ENCODE results near the gene TEN1.

DNA sequence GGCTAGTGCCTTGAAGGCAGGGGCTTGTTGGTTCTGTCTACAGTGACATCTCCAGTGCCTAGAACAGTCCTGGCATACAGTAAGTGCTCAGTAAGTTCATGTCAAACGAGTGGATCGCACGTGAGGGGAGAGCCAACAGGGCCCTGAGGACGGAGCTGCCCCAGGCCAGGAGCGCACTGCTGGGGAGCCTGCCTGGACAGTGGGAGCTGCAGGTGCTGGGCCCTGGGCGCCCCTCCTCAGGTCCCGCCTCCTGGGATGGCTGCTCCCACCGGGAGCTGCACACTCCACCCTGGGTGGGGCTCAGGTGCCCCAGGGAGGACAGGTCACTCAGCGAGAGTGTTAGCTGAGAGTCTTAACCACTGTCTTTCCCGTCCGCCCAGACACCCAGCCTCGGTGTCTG, 46.3 kb downstream of the TEN1 start:
- no peak for TF ChIP-seq EZH2 (IDR thresholded peaks at IDR 0.05)
- TF ChIP-seq, protein P1, sequence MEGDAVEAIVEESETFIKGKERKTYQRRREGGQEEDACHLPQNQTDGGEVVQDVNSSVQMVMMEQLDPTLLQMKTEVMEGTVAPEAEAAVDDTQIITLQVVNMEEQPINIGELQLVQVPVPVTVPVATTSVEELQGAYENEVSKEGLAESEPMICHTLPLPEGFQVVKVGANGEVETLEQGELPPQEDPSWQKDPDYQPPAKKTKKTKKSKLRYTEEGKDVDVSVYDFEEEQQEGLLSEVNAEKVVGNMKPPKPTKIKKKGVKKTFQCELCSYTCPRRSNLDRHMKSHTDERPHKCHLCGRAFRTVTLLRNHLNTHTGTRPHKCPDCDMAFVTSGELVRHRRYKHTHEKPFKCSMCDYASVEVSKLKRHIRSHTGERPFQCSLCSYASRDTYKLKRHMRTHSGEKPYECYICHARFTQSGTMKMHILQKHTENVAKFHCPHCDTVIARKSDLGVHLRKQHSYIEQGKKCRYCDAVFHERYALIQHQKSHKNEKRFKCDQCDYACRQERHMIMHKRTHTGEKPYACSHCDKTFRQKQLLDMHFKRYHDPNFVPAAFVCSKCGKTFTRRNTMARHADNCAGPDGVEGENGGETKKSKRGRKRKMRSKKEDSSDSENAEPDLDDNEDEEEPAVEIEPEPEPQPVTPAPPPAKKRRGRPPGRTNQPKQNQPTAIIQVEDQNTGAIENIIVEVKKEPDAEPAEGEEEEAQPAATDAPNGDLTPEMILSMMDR (IDR thresholded peaks at IDR 0.05): no peak

All from neural progenitor cell (in vitro differentiated cells).